Fibroblast of skin of abdomen (primary cell): ENCODE measurements around the gene PTCD1.
A peak's percentile ranks its signal among the peaks of the same experiment; 100 is the strongest.
"Not testable (repeated sequence)": the region's sequence is repeated elsewhere in the genome, so short reads cannot be mapped to it uniquely, and the experiment has no call there.

Experiments used
- DNase-seq: peaks from one replicate; pipeline ENCODE4 v3.0.0-alpha.2; 2013

The PTCD1 gene

DNA sequence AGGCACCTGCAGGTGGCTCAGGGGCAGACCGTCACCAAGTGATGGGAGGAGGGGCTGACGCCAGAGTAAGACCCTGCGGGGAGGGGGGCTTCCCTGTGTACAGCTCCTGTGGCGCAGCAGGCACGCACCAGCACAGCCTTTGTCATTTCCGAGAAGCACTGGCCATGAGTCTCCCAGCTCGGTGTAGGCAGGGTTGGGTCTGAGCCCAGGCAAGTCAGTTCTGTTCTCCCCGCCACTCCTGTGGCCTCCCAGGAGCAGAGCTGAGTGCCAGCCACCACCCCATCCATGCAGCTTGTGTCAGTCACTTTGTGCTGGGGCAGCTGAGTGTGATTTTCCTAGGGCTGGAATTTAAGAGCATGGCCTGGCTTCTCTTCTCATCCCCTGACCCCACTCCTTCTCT is 13.3 kb upstream of the PTCD1 start:
- no peak for DNase-seq

DNA sequence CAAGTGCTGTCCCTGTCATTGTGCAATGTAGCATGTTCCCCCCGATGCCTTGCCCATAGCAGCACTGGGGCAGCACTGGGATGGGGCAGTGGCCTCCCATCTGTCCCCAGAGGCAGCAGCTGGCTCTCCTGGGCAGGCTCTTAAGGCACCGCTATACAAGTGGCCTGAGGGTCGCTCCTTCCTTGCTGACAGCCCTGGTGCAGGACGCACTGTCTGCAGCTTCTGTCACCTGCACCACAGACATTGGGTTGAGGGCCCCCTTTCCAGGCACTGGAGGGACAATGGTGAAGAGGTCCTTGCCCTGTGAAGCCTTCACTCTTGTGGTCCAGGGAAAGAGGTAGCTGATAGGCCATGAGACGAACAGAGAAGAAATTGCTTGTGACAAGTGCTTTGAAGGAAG is 10.7 kb upstream of the PTCD1 start:
- DNase-seq, result no peak

DNA sequence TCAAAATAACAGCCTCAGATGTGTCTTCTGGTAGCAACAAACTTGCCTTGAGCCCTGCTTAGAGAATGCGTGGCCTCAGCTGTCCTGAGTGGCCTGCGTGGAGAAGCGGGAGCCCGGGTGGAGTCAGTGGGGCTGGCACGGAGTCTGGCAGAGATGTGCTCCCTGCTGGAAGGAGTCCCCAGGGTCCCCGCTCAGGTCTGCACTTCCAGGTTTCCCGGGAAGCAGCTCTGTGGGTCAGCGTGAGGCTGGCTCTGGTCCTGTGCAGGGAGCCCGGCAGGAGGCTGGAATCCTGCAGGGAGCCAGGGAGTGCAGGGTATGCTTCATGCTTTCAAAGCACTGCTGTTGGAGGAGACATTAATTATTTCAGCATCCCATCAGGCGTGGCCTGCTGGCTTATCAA is 10.3 kb upstream of the PTCD1 start:
- no peak for DNase-seq

DNA sequence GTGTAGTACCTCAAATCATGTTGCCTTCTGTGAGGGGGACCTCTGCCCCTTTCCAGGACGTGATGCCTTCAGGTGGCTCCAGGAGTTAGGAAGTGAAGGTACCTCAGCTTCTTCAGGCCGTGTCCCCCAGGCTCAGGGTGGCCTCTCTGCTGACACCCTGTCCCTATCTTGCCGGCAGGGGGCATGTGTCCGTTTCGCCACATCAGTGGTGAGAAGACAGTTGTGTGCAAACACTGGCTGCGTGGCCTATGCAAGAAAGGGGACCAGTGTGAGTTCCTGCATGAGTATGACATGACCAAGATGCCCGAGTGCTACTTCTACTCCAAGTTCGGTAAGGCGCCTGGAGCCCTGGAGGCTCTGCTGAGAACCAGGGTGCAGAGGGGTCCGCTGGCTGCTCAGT is 9.3 kb upstream of the PTCD1 start:
- DNase-seq, result no peak

DNA sequence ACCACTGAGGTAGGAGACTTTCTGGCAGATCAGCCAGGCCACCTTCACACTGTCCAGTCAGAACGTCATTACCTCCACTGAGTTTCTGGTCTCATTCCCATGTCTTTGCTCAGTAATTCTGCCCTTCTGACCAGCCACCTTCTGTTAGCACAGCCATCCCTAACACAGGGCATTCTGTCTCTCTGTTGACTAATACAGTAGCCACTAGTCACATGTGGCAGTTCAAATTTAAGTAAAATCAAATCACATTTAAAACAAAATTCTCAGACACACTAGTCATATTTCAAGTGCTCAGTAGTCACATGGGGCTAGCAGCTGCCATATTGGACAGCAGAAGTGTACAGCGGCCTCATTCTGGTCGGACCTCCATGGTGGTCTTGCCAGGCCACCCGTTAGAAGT is 7.5 kb upstream of the PTCD1 start:
- DNase-seq, result no peak

DNA sequence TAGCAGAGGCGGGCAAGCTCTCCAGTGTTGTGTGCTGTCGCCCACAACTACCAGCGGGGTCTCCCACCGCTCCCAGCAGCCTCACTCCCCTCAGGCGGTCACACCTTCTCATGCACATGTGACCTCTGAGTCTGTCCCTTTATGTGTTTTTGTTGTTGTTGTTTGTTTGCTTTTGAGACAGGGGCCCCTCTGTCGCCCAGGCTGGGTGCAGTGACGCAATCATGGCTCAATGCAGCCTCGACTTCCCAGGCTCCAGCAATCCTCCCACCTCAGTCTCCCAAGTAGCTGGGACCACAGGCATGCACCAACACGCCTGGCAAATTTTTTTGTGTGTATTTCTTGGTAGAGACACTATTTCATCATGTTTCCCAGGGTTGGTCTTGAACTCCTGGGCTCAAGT is 1.6 kb upstream of the PTCD1 start:
- peak; percentile 47 for DNase-seq

DNA sequence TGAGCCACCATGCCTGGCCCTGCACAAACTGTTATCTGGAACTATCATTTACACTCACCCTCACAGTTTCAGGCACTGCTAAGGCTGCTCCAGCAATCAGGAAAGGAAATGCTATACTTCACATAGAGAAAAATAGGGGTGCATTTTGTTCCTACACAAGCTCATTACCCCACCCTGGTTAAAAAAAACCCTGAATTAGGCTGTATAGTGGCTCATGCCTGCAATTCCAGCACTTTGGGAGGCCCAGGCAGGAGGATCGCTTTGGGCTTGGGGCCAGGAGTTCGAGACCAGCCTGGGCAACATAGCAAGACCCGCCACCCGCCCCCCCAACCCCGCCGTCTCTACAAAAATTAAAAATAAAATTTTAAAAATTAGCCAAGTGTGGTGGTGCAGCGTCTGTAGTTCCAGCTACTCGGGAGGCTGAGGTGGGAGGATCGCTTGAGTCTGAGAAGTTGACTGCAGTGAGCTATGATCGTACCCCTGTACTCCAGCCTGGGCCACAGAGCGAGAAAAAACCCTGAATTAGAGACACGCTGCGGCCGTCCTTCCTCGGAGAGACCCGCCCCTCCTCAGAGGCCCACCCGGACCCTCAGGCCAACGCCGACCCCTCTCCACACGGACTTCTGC is 539 bp downstream of the PTCD1 start:
- no peak for DNase-seq

DNA sequence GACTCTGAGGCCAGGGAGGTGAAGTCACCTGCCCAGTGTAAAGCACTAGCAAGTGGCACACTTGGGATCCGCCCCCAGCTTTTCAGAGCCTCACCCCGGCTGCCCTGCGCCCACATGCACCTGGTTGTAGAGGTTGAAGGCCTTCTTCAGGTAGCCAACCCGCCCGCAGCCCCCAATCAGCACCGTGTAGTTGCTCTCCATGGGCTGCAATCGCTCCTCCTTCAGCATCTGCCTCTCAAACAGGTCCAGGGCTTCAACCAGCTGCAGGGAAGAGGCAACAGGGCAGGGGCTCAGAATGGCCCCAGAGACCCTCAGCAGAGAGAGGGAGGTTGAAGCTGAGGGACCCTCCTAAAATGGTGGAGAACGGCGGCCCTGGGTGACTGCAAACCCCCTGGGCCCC is 5.4 kb downstream of the PTCD1 start:
- no peak for DNase-seq

DNA sequence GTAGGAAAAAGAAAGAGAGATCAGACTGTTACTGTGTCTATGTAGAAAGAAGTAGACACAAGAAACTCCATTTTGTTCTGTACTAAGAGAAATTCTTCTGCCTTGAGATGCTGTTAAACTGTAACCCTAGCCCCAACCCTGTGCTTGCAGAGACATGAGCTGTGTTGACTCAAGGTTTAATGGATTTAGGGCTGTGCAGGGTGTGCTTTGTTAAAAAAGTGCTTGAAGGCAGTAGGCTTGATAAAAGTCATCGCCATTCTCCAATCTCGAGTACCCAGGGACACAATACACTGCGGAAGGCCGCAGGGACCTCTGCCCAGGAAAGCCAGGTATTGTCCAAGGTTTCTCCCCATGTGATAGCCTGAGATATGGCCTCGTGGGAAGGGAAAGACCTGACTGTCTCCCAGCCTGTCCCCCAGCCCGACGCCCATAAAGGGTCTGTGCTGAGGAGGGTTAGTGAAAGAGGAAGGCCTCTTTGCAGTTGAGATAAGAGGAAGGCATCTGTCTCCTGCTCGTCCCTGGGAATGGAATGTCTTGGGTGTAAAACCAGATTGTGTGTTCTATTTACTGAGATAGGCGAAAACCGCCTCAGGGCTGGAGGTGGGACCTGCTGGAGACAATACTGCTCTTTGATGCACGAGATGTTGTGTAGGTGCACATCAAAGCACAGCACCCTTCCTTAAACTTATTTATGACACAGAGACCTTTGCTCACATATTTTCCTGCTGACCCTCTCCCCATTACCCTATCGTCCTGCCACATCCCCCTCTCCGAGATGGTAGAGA is 6.7 kb downstream of the PTCD1 start:
- not testable (repeated sequence) for DNase-seq

DNA sequence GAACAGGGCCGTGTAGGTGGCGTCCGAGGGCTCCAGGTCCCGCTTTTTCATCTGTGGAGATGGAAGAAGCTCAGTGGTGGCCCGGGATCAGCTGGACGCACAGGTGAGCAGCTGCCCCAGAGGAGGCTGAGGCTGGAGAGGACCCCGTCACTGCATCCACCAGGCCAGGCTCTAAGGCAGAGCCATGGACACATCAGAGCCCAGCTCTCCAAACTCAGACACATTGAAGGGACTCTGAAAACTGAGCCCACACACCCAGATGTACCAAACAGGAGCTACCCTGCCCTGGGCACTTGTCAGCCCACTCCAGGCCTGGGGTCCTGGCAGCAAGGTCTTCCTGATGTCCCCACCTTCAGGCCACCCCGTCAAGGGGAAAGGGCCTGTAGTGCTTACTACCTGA is 8.8 kb downstream of the PTCD1 start:
- no peak for DNase-seq

DNA sequence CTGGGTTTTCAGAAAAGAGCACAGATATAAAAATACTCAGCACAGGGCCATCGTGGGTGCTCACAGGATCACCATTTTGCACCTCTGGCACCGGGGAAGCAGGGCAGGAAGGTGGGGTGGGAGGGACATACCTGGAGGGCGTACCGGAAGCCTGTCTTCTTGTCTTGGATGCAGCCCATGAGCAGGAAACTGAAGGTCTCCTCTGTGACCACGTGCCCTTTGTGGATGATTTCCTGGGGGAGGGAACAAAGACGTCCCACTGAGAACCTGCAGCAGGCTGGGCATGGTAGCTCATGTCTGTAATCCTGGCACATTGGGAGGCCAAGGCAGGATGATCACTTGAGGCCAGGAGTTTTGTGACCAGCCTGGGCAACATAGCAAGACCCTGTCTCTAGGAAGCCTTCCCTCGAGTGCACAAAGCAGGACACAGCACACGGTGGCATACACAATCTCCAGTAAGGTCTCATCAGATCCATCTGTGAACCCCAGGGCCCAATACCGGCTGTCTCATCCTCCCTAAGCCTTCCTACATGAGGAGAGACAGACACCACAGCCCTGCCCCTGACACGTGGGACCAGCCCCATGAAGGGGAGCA is 9.5 kb downstream of the PTCD1 start:
- DNase-seq, result no peak

DNA sequence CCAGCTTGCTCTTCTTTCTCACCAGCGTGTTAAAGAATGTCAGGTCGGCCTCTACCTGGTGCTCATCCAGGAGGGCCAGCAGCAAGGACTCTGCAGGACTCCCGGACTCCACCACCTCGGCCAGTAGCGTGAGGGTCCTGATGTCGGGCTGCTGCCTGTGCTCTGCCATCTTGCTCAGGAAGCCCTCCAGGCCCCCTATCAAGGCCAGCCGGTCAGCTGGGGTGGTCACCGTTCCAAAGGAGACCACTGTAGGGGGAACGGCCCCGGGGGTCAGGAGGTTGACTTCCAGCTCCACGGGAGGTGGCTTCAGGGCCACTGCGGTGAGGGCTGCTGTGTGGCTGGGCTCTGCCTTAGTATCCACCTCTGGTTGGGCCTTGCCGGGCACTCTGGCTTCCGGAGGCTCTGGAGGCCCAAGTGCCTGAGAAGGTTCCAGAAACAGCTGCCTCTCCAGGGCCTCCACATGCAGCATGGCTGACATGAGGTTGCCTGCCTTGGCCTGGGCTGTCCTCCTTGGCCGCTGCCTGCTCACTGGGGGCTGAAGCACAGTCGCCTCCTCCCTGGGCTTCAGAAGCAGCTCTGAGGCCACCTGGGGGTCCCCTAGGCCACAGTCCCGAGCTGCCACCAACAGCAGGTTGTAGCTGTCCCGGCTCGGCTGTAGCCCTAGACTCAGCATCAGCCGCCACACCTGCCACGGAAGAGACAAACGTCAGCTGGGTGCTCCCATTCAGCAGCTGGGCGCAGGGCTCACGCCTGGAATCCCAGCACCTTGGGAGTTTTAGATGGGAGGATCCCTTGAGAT is 13.5 kb downstream of the PTCD1 start:
- no peak for DNase-seq

DNA sequence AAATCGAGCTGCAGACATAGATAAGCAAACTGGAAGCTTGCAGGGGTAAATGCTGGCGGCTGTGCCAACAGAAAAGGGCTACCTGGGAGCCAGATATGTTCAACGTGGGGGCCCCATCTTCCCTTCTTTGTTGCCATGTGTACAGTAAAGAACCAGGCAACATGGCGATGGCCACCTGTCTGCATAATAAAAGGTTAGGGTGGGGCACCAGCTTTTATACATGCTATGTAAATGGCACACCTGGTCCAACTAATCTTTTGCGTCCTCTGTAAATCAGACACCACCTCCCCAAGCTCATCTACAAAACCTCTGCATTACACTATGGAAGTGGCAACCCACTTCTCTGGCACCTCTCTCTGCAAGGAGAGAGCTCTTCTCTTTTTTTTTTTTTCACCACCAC is 16.0 kb downstream of the PTCD1 start:
- no peak for DNase-seq

DNA sequence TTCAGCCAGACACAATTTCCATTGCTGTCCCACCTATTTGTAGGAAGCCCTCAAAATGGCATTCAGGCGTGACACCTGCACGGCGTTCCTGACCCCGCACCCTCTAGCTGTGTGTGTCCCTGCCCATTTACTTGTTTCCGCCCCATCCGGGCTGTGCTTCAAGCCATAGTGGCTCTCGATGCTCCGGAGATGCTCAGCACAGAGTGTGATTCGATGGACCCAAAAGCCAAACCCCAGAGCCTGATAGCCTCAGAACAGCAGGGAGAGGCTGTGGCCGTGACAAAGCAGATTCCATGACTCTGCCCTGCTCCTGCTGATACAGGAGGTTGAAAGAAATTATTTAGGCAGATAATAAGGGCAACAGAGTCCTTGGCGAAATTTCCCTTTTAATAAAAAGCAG is 16.4 kb downstream of the PTCD1 start:
- no peak for DNase-seq

DNA sequence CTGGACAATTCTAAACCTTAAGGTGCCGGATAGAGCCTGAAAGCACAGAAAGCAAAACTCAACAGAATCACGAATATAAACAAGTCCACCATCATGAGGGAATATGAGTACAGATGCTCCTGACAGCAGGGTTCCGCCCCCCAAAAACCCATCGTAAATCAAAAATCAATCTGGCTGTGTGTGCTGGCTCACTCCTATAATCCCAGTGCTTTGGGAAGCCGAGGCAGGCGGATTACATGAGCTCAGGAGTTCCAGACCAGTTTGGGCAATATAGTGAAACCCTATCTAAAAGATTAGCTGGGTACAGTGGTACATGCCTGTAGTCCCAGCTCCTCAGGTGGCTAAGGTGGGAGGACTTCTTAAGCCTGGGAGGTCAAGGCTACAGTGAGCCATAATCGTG is 17.6 kb downstream of the PTCD1 start:
- DNase-seq, result no peak

DNA sequence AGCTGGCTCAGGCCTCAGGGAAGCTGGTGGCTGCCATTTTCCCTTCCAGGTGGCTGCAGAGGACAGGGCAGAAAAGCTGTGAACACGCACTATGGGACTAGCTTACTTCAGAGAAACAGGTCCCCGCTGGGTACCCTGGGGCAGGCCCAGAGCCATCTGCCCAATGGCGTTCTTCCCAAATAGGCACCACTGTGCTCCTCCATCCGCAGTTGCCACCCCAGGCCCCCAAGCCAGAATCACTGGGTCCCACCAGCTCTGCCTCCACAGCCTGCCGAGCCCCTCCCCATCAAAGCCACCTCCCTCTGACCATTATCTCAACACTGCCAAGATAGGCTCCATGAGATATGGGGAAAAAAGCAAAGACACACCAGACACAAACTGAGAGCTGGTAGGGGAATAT is 18.4 kb downstream of the PTCD1 start:
- DNase-seq, result no peak

DNA sequence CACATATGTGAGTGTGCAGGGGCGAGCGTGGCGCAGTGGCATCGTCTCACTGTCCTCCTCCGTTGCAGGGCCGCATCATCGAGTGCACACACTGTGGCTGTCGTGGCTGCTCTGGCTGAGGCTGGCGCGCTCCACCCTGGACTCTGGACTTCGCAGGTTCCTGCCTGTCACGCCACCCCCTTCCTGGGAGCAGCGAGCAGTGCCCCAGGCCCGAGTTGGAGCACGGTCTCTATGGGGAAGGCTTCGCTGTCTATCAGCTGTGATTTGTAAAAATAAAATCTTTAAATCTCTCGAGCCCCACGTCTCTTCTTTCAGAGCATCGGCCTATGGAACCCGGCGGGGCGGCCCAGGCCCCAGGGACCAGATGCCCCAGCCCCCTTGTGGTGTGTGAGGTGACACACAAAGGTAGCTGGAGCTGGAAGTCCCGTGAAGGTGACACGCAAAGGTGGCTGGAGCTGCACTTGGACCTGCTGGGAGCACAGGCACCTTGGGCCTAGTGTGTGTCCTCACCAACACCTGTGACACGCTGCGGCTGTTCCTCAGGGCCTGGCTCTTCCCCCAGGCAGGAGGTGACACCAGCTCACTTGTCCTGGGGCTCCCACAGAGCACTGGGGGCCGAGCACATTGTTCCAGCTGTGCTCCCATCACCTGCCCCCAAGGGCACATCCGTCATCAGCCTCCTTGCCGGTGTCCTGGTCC is 19.1 kb downstream of the PTCD1 start:
- no peak for DNase-seq

DNA sequence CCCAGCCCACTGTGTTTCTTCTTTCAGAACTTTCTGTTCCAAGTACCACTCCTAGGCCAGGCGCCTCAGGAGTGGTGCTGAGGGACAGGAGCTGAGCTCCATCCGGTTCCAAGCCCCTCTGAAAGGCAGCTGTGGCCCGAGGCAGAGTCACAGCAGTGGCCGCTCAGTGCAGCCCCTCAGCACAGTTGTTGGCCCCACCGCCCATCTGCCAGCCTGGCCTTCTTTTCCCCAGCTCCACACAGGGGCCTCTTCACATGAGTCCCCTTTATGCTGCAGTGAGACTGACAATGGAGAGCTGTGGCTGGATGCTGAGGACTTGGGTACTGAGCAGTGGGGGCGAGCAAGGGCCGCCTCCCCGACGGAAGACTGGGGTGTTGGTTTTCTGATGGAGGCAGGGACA is 20.3 kb downstream of the PTCD1 start:
- DNase-seq, result no peak

DNA sequence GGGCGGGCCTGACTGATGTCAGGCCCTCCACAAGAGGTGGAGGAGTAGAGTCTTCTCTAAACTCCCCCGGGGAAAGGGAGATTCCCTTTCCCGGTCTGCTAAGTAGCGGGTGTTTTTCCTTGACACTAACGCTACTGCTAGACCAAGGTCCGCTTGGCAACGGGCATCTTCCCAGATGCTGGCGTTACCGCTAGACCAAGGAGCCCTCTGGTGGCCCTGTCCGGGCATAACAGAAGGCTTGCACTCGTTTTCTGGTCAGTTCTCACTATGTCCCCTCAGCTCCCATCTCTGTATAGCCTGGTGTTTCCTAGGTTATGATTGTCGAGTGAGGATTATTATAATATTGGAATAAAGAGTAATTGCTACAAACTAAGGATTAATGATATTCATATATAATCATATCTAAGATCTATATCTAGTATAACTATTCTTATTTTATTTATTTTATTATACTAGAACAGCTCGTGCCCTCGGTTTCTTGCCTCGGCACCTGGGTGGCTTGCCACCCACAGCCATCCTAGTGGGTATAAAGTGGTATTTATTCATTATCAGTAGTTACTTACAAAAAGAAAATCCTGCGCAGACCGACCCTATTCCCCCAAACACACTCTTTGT is 23.0 kb downstream of the PTCD1 start:
- DNase-seq, result peak; percentile 47

DNA sequence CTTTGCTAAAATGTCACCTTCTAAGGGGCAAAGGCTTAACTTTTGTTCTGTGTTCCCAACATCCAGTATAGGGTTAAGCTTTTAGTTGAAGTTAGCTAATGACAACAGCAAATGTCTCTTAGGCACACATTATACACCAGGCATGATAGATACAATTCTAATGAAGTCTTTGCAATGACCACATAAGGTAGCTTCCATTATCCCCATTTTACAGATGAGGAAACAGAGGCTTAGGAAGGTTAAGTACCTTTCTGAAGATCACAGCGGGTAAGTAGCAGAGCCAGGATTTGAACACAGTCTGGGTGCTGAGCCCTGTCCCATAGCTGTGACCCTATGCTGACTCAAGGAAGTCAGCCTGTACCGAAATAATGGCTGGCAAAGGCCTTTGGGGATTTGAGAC is 28.0 kb downstream of the PTCD1 start:
- no peak for DNase-seq

DNA sequence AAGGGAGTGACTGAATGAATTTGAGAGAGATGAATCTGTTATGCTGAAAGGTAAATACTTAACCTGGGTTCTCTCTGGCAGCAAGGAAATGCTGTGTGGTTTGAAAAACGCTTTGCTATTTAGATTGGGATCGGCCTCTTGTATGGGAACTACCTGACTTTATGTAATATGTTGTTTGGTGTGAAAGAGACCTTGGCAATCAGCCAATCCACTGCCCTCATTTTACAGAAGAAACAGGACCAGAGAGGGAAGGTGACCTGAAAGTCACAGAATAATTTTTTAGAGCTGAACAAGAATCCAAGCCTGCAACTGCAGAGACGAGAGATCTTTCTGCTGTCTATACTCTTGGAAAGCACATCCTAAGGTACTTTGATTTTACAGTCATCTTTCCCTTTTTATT is 28.8 kb downstream of the PTCD1 start:
- DNase-seq, result no peak

DNA sequence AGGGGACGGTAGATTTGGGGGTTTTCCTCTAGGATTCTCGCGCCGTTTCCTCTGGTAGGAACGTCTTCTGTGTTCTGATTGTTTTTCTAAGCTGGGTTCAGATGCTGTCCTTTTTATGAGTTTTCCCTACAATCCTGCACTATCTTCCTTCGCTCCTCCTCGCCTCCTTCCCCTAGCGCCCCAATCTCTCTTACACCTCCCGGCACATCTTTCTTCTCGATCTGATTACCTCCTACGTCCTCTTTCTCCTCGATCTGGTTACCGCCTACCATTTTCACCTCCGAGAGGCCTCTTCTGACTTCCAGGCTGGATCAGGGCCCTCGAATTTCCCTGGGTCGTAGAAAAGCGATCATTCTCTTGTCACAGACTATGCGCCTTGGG is 29.4 kb downstream of the PTCD1 start:
- no peak for DNase-seq
